T-cell (primary cell): ENCODE data around the gene GRIN2A. TPM values are rescaled to one million over a fixed set of nuclear protein-coding genes. Genes with fewer than 3 reads are reported as not detected.

Experiments
- ATAC-seq, 4 experiments: fragments of 200-7000 bp in 3 of 4; fragments of 150-1000 bp in 1 of 4; cut with Tn5 transposase; replicated peaks in 1 of 4; 1 replicate in 3 of 4; 2 replicates in 1 of 4; pipeline ENCODE4 v1.10.0; 2021; ENCODE audit warnings: moderate library complexity in 3 of 4, mild to moderate bottlenecking in 2 of 4, moderate number of reproducible peaks in 1 of 4
- CTCF ChIA-PET, 2 donors: fragments of 300-600 bp; sonication (Branson Sonifier 250); formaldehyde crosslinking; loops; one replicate each; lab custom pipeline; 2022; ENCODE audit warnings: antibody characterized with exemption in 2 of 2; lab: Charles Lee
- POLR2A ChIA-PET, 2 donors: fragments of 300-600 bp; sonication (Branson Sonifier 250); formaldehyde crosslinking; loops; one replicate each; lab custom pipeline; 2022; ENCODE audit warnings: antibody characterized with exemption in 2 of 2; lab: Charles Lee
- DNase-seq, 35 experiments: peaks; one replicate each; pipeline versions ENCODE4 v3.0.0 to v3.0.0-alpha.2; 2013 to 2023
- H3K27ac ChIP-seq: one replicate; pipeline ENCODE4 v1.5.1; 2013; ENCODE audit warnings: low read length
- H3K27me3 ChIP-seq, 2 experiments: replicated peaks in 1 of 2; 1 replicate in 1 of 2; 2 replicates in 1 of 2; pipeline versions ENCODE4 v1.6.1 to v1.7.0; 2013; ENCODE audit warnings: low read length in 1 of 2, mixed read lengths in 1 of 2; ENCODE audit not compliant: control insufficient read depth in 2 of 2, insufficient read depth in 2 of 2; ENCODE audit errors: extremely low read depth in 1 of 2
- H3K36me3 ChIP-seq, 2 donors: 1 replicate in 1 of 2; 2 replicates in 1 of 2; pipeline versions ENCODE4 v1.6.1 to v1.7.0; 2013; ENCODE audit warnings: low read length in 1 of 2; ENCODE audit not compliant: control insufficient read depth in 2 of 2, insufficient read depth in 1 of 2; ENCODE audit errors: extremely low read depth in 1 of 2
- H3K4me1 ChIP-seq, 2 experiments: 1 replicate in 1 of 2; 2 replicates in 1 of 2; pipeline versions ENCODE4 v1.6.1 to v1.7.0; 2013; ENCODE audit warnings: low read length in 2 of 2, mixed read lengths in 1 of 2; ENCODE audit not compliant: insufficient read depth in 2 of 2, control insufficient read depth in 1 of 2; ENCODE audit errors: extremely low read depth in 1 of 2
- H3K4me3 ChIP-seq, 2 donors: 1 replicate in 1 of 2; 2 replicates in 1 of 2; pipeline versions ENCODE4 v1.5.1 to v1.7.0; 2013; ENCODE audit warnings: mild to moderate bottlenecking in 2 of 2, low read length in 1 of 2, moderate library complexity in 1 of 2; ENCODE audit not compliant: control insufficient read depth in 1 of 2; ENCODE audit errors: extremely low read depth in 1 of 2
- H3K9me3 ChIP-seq: 2 replicates; pipeline ENCODE4 v1.7.0; 2013
- H3K27ac Mint-ChIP-seq, 2 donors: one replicate each; pipeline ENCODE4 v1.8.0; 2020 to 2021; ENCODE audit warnings: mild to moderate bottlenecking in 2 of 2, mixed read lengths in 2 of 2
- H3K27me3 Mint-ChIP-seq, 2 donors: one replicate each; pipeline ENCODE4 v1.8.0; 2021 to 2022; ENCODE audit warnings: mixed read lengths in 2 of 2
- H3K36me3 Mint-ChIP-seq: one replicate; pipeline ENCODE4 v1.8.0; 2021; ENCODE audit warnings: mixed read lengths
- H3K4me1 Mint-ChIP-seq, 3 donors: one replicate each; pipeline ENCODE4 v1.8.0; 2020 to 2022; ENCODE audit warnings: mixed read lengths in 3 of 3, mild to moderate bottlenecking in 1 of 3
- H3K4me3 Mint-ChIP-seq, 3 donors: one replicate each; pipeline ENCODE4 v1.8.0; 2020 to 2022; ENCODE audit warnings: mild to moderate bottlenecking in 3 of 3, mixed read lengths in 3 of 3, moderate library complexity in 3 of 3
- H3K9me3 Mint-ChIP-seq, 3 donors: one replicate each; pipeline ENCODE4 v1.8.0; 2020 to 2022; ENCODE audit warnings: mixed read lengths in 3 of 3
- WGBS: methylation state at CpG from one replicate; pipeline ENCODE4 v1.1.5; 2013; ENCODE audit warnings: missing lambda C conversion rate; ENCODE audit not compliant: insufficient coverage; 5-methylcytosine and 5-hydroxymethylcytosine counted together
- total RNA-seq, 35 experiments: library from RNA in 6 of 35; stranded (reverse) in 6 of 35; fragments of 120-200 nt in 1 of 35; gene quantifications; one replicate each; pipeline versions ENCODE4 v1.2.1 to v1.2.4 and lab custom pipeline; 2013 to 2026

The GRIN2A gene
- total RNA-seq, 5 donors from 2014 or later (not counting 1 experiment from before 2014, with no cell fraction given): 0.03 TPM; not detected in 4

- Mint-ChIP-seq H3K4me1 (no peaks in the 10 kb centered on the region), H3K36me3 (no peaks in the 10 kb centered on the region), H3K27me3 (peaks cover 0 to 6% of the 10 kb centered on the region in 2 donors), H3K9me3 (peaks cover 3 to 17% (median 7%) of the 10 kb centered on the region in 3 donors), H3K4me3 (no peak overlapping the region), H3K27ac (no peak overlapping the region)
- H3K4me1 ChIP-seq: no peaks in the 10 kb centered on the region
- DNase-seq (no peak), ATAC-seq (no peak)
- POLR2A ChIA-PET: interaction anchor here in 1 of 2 donors (0.6 kb wide), 1 partner anchor 110 kb away, joined by 3 read pairs; no protein-coding TSS in a partner anchor
- H3K4me3 ChIP-seq: no peak overlapping the region
- no peaks in the 10 kb centered on the region for H3K27me3 ChIP-seq
- no peaks in the 10 kb centered on the region for H3K9me3 ChIP-seq
- H3K27ac ChIP-seq: no peak overlapping the region
- CTCF ChIA-PET: no interaction called here
- no peaks in the 10 kb centered on the region for H3K36me3 ChIP-seq
- no CpG with 5 or more reads among the region's 1 CpG for WGBS
Measured at GRCh38 chr16:9703731-9704130, 478.5 kb downstream of the GRIN2A start.

Other genes with a start within 250 kb of the GRIN2A start
- 10 to 100 TPM; 49.1 to 97.1 (median 56.7) TPM for gene ATF7IP2, start 203.6 kb upstream of the GRIN2A start, total RNA-seq